Hepatocyte (in vitro differentiated cells): ENCODE results near the gene USP10. TPM values are rescaled to one million over a fixed set of nuclear protein-coding genes. Genes with fewer than 3 reads are reported as not detected.

Source experiments
- DNase-seq: peaks from one replicate; pipeline ENCODE4 v3.0.0-alpha.2; 2016; ENCODE audit warnings: low spot score
- H2AFZ ChIP-seq: fragments of 200-600 bp; sonication (generic); 2 replicates; pipeline ENCODE4 v1.6.0; 2016; ENCODE audit warnings: antibody characterized with exemption, mild to moderate bottlenecking
- H3K27ac ChIP-seq: fragments of 200-600 bp; sonication (generic); 2 replicates; pipeline ENCODE4 v1.5.1; 2016; ENCODE audit warnings: mild to moderate bottlenecking
- H3K27me3 ChIP-seq: fragments of 200-600 bp; sonication (generic); 2 replicates; pipeline ENCODE4 v1.6.1; 2016
- H3K36me3 ChIP-seq: fragments of 200-600 bp; sonication (generic); replicated peaks from 2 replicates; pipeline ENCODE4 v1.5.1; 2016; ENCODE audit warnings: low read depth; ENCODE audit not compliant: insufficient read depth
- H3K4me1 ChIP-seq: fragments of 200-600 bp; sonication (generic); 2 replicates; pipeline ENCODE4 v1.5.1; 2016; ENCODE audit warnings: mild to moderate bottlenecking, moderate library complexity; ENCODE audit not compliant: insufficient read depth
- H3K4me2 ChIP-seq: fragments of 200-600 bp; sonication (generic); 2 replicates; pipeline ENCODE4 v1.6.0; 2016
- H3K4me3 ChIP-seq: fragments of 200-600 bp; sonication (generic); 2 replicates; pipeline ENCODE4 v1.5.1; 2016; ENCODE audit warnings: mild to moderate bottlenecking
- H3K79me2 ChIP-seq: fragments of 200-600 bp; sonication (generic); 2 replicates; pipeline ENCODE4 v1.6.0; 2017; ENCODE audit warnings: mild to moderate bottlenecking
- H3K9me2 ChIP-seq: fragments of 200-600 bp; sonication (generic); replicated peaks from 2 replicates; pipeline ENCODE4 v1.6.0; 2017; ENCODE audit warnings: mild to moderate bottlenecking; ENCODE audit not compliant: insufficient read depth
- H3K9me3 ChIP-seq: fragments of 200-600 bp; sonication (generic); 2 replicates; pipeline ENCODE4 v1.5.1; 2016; ENCODE audit warnings: low read depth, mild to moderate bottlenecking
- H4K20me1 ChIP-seq: fragments of 200-600 bp; sonication (generic); 2 replicates; pipeline ENCODE4 v1.6.0; 2016; ENCODE audit warnings: mild to moderate bottlenecking; ENCODE audit not compliant: insufficient read depth, poor library complexity, severe bottlenecking
- EZH2 ChIP-seq: fragments of 200-600 bp; sonication (generic); IDR thresholded peaks from 2 replicates; pipeline ENCODE4 v1.6.1; 2016; ENCODE audit warnings: antibody characterized with exemption, mild to moderate bottlenecking, borderline replicate concordance
- EZH2phosphoT487 ChIP-seq: fragments of 200-600 bp; sonication (generic); IDR thresholded peaks from one replicate; pipeline ENCODE4 v1.6.1; 2018; ENCODE audit warnings: antibody characterized with exemption, mild to moderate bottlenecking, low read depth, moderate library complexity; ENCODE audit not compliant: unreplicated experiment, severe bottlenecking
- WGBS: methylation state at CpG from one replicate; pipeline ENCODE4 v1.1.6; 2016; ENCODE audit warnings: low lambda C conversion rate; ENCODE audit errors: missing lambda C conversion rate; 5-methylcytosine and 5-hydroxymethylcytosine counted together
- polyA plus RNA-seq: library from polyadenylated mRNA; unstranded; fragments of >200 nt; fragmentation: Nextera tagmentation; extraction: Ambion mirVana; gene quantifications from 2 replicates; pipeline ENCODE4 v1.2.1, GENCODE V29; 2016
- total RNA-seq: library from RNA; depleted of rRNA; stranded (reverse); fragments of >200 nt; gene quantifications from 2 replicates; pipeline ENCODE4 v1.2.3, GENCODE V29; 2014
- TF ChIP-seq, protein P1 (sequence below): fragments of 200-600 bp; sonication (generic); IDR thresholded peaks from 2 replicates; pipeline ENCODE4 v1.5.1; 2016; ENCODE audit warnings: antibody characterized with exemption, mild to moderate bottlenecking; ENCODE audit not compliant: poor library complexity

Gene USP10
- total and polyA plus RNA-seq, 2 experiments from 2014 or later, result 53.1 to 62.4 TPM

- Histone ChIP-seq H3K4me3 (no peak overlapping the region), H3K4me1 (peaks cover 27% of the 10 kb centered on the region), H3K4me2 (no peak overlapping the region), H3K36me3 (no peaks in the 10 kb centered on the region), H3K9me2 (no peaks in the 10 kb centered on the region), H3K27ac (no peak overlapping the region), H4K20me1 (no peaks in the 10 kb centered on the region), H3K79me2 (peaks cover 31% of the 10 kb centered on the region), H3K27me3 (no peaks in the 10 kb centered on the region), H3K9me3 (no peaks in the 10 kb centered on the region), H2AFZ (no peak overlapping the region)
- no peak for DNase-seq
- WGBS, result 81% methylated on average over 4 of the region's 4 CpGs
- no peak for TF ChIP-seq EZH2phosphoT487
- TF ChIP-seq, protein P1, sequence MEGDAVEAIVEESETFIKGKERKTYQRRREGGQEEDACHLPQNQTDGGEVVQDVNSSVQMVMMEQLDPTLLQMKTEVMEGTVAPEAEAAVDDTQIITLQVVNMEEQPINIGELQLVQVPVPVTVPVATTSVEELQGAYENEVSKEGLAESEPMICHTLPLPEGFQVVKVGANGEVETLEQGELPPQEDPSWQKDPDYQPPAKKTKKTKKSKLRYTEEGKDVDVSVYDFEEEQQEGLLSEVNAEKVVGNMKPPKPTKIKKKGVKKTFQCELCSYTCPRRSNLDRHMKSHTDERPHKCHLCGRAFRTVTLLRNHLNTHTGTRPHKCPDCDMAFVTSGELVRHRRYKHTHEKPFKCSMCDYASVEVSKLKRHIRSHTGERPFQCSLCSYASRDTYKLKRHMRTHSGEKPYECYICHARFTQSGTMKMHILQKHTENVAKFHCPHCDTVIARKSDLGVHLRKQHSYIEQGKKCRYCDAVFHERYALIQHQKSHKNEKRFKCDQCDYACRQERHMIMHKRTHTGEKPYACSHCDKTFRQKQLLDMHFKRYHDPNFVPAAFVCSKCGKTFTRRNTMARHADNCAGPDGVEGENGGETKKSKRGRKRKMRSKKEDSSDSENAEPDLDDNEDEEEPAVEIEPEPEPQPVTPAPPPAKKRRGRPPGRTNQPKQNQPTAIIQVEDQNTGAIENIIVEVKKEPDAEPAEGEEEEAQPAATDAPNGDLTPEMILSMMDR, result no peak
- no peak for TF ChIP-seq EZH2
These were observed 69.0 kb downstream of the USP10 start for GRCh38 chr16:84768808-84769197.

DNA sequence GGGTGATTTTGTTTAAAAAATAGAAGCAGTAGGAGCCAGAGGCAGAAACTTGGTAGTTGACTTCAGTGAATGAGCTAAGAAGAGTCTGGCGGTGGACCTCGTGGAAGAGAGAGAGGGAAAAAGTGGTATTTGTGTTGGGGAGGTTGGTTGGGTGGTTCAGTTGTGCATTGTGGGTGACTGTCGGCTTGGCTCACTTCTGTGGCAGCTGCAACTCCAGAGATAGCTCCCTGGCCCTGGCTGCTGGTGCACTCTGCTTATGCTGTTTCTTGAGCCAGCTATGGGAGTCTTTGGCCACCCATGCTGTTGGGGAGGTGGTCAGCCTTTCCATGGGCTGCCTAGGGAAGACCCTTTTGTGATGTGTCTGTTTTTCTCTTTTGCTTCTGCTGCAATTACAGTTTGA, 69.6 kb downstream of the USP10 start:
- Histone ChIP-seq H3K27ac (no peak overlapping the region), H3K4me3 (no peak overlapping the region), H4K20me1 (no peaks in the 10 kb centered on the region), H3K79me2 (peaks cover 27% of the 10 kb centered on the region), H3K36me3 (no peaks in the 10 kb centered on the region), H2AFZ (no peak overlapping the region), H3K9me3 (no peaks in the 10 kb centered on the region), H3K4me1 (peaks cover 27% of the 10 kb centered on the region), H3K4me2 (no peak overlapping the region), H3K9me2 (no peaks in the 10 kb centered on the region), H3K27me3 (no peaks in the 10 kb centered on the region)
- WGBS, result 96% methylated on average over 3 of the region's 3 CpGs
- TF ChIP-seq EZH2 (no peak), EZH2phosphoT487 (no peak)
- TF ChIP-seq, protein P1, result no peak
- DNase-seq, result no peak

GRCh38 chr16:84773312-84773711, 73.5 kb downstream of the USP10 start:
- H4K20me1 ChIP-seq, result no peaks in the 10 kb centered on the region
- H2AFZ ChIP-seq, result no peak overlapping the region
- H3K27me3 ChIP-seq, result no peaks in the 10 kb centered on the region
- no peaks in the 10 kb centered on the region for H3K36me3 ChIP-seq
- H3K4me2 ChIP-seq, result no peak overlapping the region
- no peak overlapping the region for H3K27ac ChIP-seq
- DNase-seq, result no peak
- TF ChIP-seq, protein P1, result no peak
- TF ChIP-seq EZH2 (no peak), EZH2phosphoT487 (no peak)
- H3K4me1 ChIP-seq, result peaks cover 7% of the 10 kb centered on the region
- peaks cover 22% of the 10 kb centered on the region for H3K79me2 ChIP-seq
- WGBS, result 91% methylated on average over 10 of the region's 10 CpGs
- H3K9me3 ChIP-seq, result no peaks in the 10 kb centered on the region
- no peaks in the 10 kb centered on the region for H3K9me2 ChIP-seq
- H3K4me3 ChIP-seq, result no peak overlapping the region

GRCh38 chr16:84774810-84775209, 75.0 kb downstream of the USP10 start:
- TF ChIP-seq EZH2phosphoT487 (no peak), EZH2 (no peak)
- TF ChIP-seq, protein P1, result no peak
- Histone ChIP-seq H3K27ac (no peak overlapping the region), H3K36me3 (peaks cover 5% of the 10 kb centered on the region), H3K9me3 (no peaks in the 10 kb centered on the region), H3K4me2 (no peak overlapping the region), H4K20me1 (no peaks in the 10 kb centered on the region), H3K79me2 (peaks cover 12% of the 10 kb centered on the region), H3K9me2 (no peaks in the 10 kb centered on the region), H3K27me3 (no peaks in the 10 kb centered on the region), H2AFZ (no peak overlapping the region), H3K4me3 (no peak overlapping the region), H3K4me1 (no peaks in the 10 kb centered on the region)
- 94% methylated on average over 4 of the region's 4 CpGs for WGBS
- DNase-seq, result no peak
